GM12878 (cell line): Measurements from ENCODE around the gene MLXIP. TPM values are rescaled to one million over a fixed set of nuclear protein-coding genes. Genes with fewer than 3 reads are reported as not detected.
A peak's percentile ranks its signal among the peaks of the same experiment; 100 is the strongest.

Experiments used
- ATAC-seq: fragments of 200-7000 bp; cut with Tn5 transposase; 3 replicates; pipeline ENCODE4 v1.9.1; 2020; ENCODE audit warnings: mild to moderate bottlenecking, moderate library complexity
- BruUV-seq: library from RNA; stranded (reverse); fragments of 400-500 nt; replicated peaks from 2 replicates; lab custom pipeline; 2021; lab: Mats Ljungman, UMichigan
- CTCF ChIA-PET: fragments of 300-600 bp; sonication (Branson Sonifier 250); formaldehyde crosslinking; extraction: SDS; loops from one replicate; lab custom pipeline; 2021; ENCODE audit warnings: inconsistent platforms; lab: Yijun Ruan, JAX
- POLR2A ChIA-PET: fragments of 350-600 bp; formaldehyde crosslinking; extraction: SDS; loops from one replicate; lab custom pipeline; 2021; ENCODE audit warnings: inconsistent platforms; lab: Charles Lee
- RAD21 ChIA-PET: fragments of 300-600 bp; sonication (Branson Sonifier 250); formaldehyde crosslinking; loops from one replicate; lab custom pipeline; 2023; ENCODE audit warnings: antibody characterized with exemption; ENCODE audit not compliant: unreplicated experiment; lab: Charles Lee
- SMC1A ChIA-PET: fragments of 300-600 bp; sonication (Branson Sonifier 250); formaldehyde crosslinking; loops from one replicate; lab custom pipeline; 2023; ENCODE audit not compliant: unreplicated experiment, uncharacterized antibody; lab: Charles Lee
- DNase-seq: peaks from one replicate; pipeline ENCODE4 v3.0.0-alpha.2; 2011; ENCODE audit warnings: low read depth, low spot score
- FAIRE-seq: peaks from 3 replicates; lab custom pipeline; 2011; peaks lifted over from hg19 to GRCh38; lab: Jason Lieb, UNC
- H2AFZ ChIP-seq: 2 replicates; pipeline ENCODE4 v1.6.0; 2011; ENCODE audit warnings: low read depth, low read length, control low read depth; ENCODE audit not compliant: control insufficient read depth
- H3K27ac ChIP-seq: 2 replicates; pipeline ENCODE4 v1.5.1; 2011; ENCODE audit warnings: control low read depth; ENCODE audit not compliant: control insufficient read depth, insufficient read depth
- H3K27me3 ChIP-seq, 2 experiments: replicated peaks in 1 of 2; 2 replicates each; pipeline versions ENCODE4 v1.6.0 to v1.6.1; 2011; ENCODE audit warnings: low read length in 1 of 2; ENCODE audit not compliant: control insufficient read depth in 2 of 2, insufficient read depth in 2 of 2
- H3K36me3 ChIP-seq, 2 experiments: 2 replicates each; pipeline ENCODE4 v1.5.1; 2011; ENCODE audit warnings: low read length in 1 of 2; ENCODE audit not compliant: control insufficient read depth in 2 of 2, insufficient read depth in 2 of 2
- H3K4me1 ChIP-seq: 2 replicates; pipeline ENCODE4 v1.6.1; 2011; ENCODE audit warnings: mild to moderate bottlenecking, low read length, moderate library complexity, mixed read lengths; ENCODE audit not compliant: control insufficient read depth, insufficient read depth
- H3K4me2 ChIP-seq: 2 replicates; pipeline ENCODE4 v1.6.0; 2011; ENCODE audit warnings: control low read depth; ENCODE audit not compliant: control insufficient read depth, insufficient read depth
- H3K4me3 ChIP-seq: fragments of 200-600 bp; sonication (generic); 2 replicates; pipeline ENCODE4 v1.5.1; 2016
- H3K79me2 ChIP-seq: 2 replicates; pipeline ENCODE4 v1.6.0; 2011; ENCODE audit warnings: low read length; ENCODE audit not compliant: control insufficient read depth, insufficient read depth
- H3K9ac ChIP-seq: 2 replicates; pipeline ENCODE4 v1.8.0; 2011; ENCODE audit warnings: low read length, control low read depth, mixed read lengths; ENCODE audit not compliant: control insufficient read depth, insufficient read depth
- H3K9me3 ChIP-seq: replicated peaks from 3 replicates; pipeline ENCODE4 v1.5.1; 2011; ENCODE audit warnings: mild to moderate bottlenecking, low read length; ENCODE audit not compliant: control insufficient read depth, insufficient read depth
- H4K20me1 ChIP-seq: 2 replicates; pipeline ENCODE4 v1.6.0; 2011; ENCODE audit not compliant: control insufficient read depth, insufficient read depth
- ASH2L ChIP-seq: fragments of 300-600, 200-600 bp; sonication (generic); IDR thresholded peaks from 2 replicates; pipeline ENCODE4 v1.6.1; 2017; ENCODE audit warnings: low read depth, mild to moderate bottlenecking, borderline replicate concordance
- EP300 ChIP-seq, 2 experiments: fragments of 150-350 bp in 1 of 2; IDR thresholded peaks; 2 replicates each; pipeline ENCODE4 v1.6.1; 2011 to 2012; ENCODE audit warnings: low read depth in 2 of 2, low read length in 2 of 2, borderline replicate concordance in 1 of 2, improper control_type of control experiment in 1 of 2, inconsistent platforms in 1 of 2; ENCODE audit not compliant: control insufficient read depth in 1 of 2
- FOXM1 ChIP-seq: IDR thresholded peaks from 2 replicates; pipeline ENCODE4 v1.6.1; 2012; ENCODE audit warnings: low read depth, mild to moderate bottlenecking, inconsistent platforms, low read length, moderate library complexity
- GABPA ChIP-seq: IDR thresholded peaks from 2 replicates; pipeline ENCODE4 v1.6.1; 2014; ENCODE audit warnings: antibody characterized with exemption, low read depth, mild to moderate bottlenecking, inconsistent platforms
- IKZF1 ChIP-seq: fragments of 450-650 bp; conservative IDR thresholded peaks from 2 replicates; pipeline ENCODE4 v1.6.1; 2017; ENCODE audit warnings: antibody characterized with exemption, mild to moderate bottlenecking
- JUND ChIP-seq: IDR thresholded peaks from 2 replicates; pipeline ENCODE4 v1.6.1; 2012; ENCODE audit warnings: low read depth, mild to moderate bottlenecking, low read length, improper control_type of control experiment, moderate library complexity
- MEF2A ChIP-seq: IDR thresholded peaks from 2 replicates; pipeline ENCODE4 v1.6.1; 2011; ENCODE audit warnings: low read depth, mild to moderate bottlenecking, low read length, moderate library complexity; ENCODE audit not compliant: insufficient read depth
- MEF2B ChIP-seq: fragments of 450-650 bp; IDR thresholded peaks from 2 replicates; pipeline ENCODE4 v1.6.1; 2018; ENCODE audit warnings: mild to moderate bottlenecking, moderate library complexity; ENCODE audit not compliant: partially characterized antibody, poor library complexity, severe bottlenecking
- MTA2 ChIP-seq: fragments of 450-650 bp; IDR thresholded peaks from 2 replicates; pipeline ENCODE4 v1.6.1; 2016; ENCODE audit warnings: low read depth, mild to moderate bottlenecking, moderate library complexity
- NFIC ChIP-seq: IDR thresholded peaks from 2 replicates; pipeline ENCODE4 v1.6.1; 2012; ENCODE audit warnings: low read depth, mild to moderate bottlenecking, inconsistent platforms, low read length, moderate library complexity
- NRF1 ChIP-seq: conservative IDR thresholded peaks from 2 replicates; pipeline ENCODE4 v1.6.1; 2011; ENCODE audit warnings: mild to moderate bottlenecking, low read depth, low read length, improper control_type of control experiment
- PML ChIP-seq: IDR thresholded peaks from 2 replicates; pipeline ENCODE4 v1.6.1; 2012; ENCODE audit warnings: low read length, inconsistent platforms
- RAD21 ChIP-seq: IDR thresholded peaks from 2 replicates; pipeline ENCODE4 v1.6.1; 2011; ENCODE audit warnings: mild to moderate bottlenecking, low read depth, low read length, moderate library complexity; ENCODE audit not compliant: insufficient read depth
- SRF ChIP-seq, 2 experiments: IDR thresholded peaks; 2 replicates each; pipeline ENCODE4 v1.6.1; 2011; ENCODE audit warnings: low read depth in 2 of 2, low read length in 2 of 2, mild to moderate bottlenecking in 1 of 2, moderate library complexity in 1 of 2
- TCF3 ChIP-seq: IDR thresholded peaks from 2 replicates; pipeline ENCODE4 v1.6.1; 2012; ENCODE audit warnings: low read depth, mild to moderate bottlenecking, low read length, borderline replicate concordance; ENCODE audit not compliant: insufficient read depth
- ZNF207 ChIP-seq: fragments of 450-650 bp; IDR thresholded peaks from 2 replicates; pipeline ENCODE4 v1.6.1; 2014; ENCODE audit warnings: antibody characterized with exemption, mild to moderate bottlenecking, borderline replicate concordance
- ZNF274 ChIP-seq: IDR thresholded peaks from one replicate; pipeline ENCODE4 v1.8.0; 2011; ENCODE audit not compliant: insufficient read length, insufficient read depth
- WGBS: methylation state at CpG from one replicate; pipeline ENCODE4 v1.1.6; 2016; ENCODE audit warnings: low lambda C conversion rate; ENCODE audit not compliant: insufficient replicate concordance, insufficient coverage; ENCODE audit errors: missing lambda C conversion rate; 5-methylcytosine and 5-hydroxymethylcytosine counted together
- in situ Hi-C: fragments of 300-500 bp; cut with MboI; formaldehyde crosslinking; loops from 9 replicates; pipeline ENCODE4 v1.14.3; 2018; ENCODE audit warnings: mixed read lengths
- intact Hi-C: fragments of 100-400 bp; cut with micrococcal nuclease; formaldehyde crosslinking; loops from one replicate; pipeline ENCODE4 v1.14.2; 2022; ENCODE audit not compliant: unreplicated experiment
- polyA plus RNA-seq, 11 experiments: library from polyadenylated mRNA; depleted of rRNA in 4 of 11; unstranded in 6 of 11; stranded (reverse) in 5 of 11; fragments of >200 nt; fragmentation: Nextera tagmentation in 4 of 11; fragmentation: Illumina TruSeq in 1 of 11; extraction: Ambion mirVana in 4 of 11; extraction: Trizol in 1 of 11; gene quantifications; 1 replicate in 1 of 11; 2 replicates in 10 of 11; pipeline versions ENCODE4 v1.2.1 to v1.2.3, GENCODE V29; 2011 to 2016; ENCODE audit warnings: inconsistent platforms in 2 of 11, missing spikeins in 2 of 11, low read depth in 1 of 11
- total RNA-seq, 4 experiments: library from RNA; depleted of rRNA in 3 of 4; stranded (reverse); fragments of >200 nt in 3 of 4; fragmentation: Illumina TruSeq in 1 of 4; extraction: Trizol in 1 of 4; gene quantifications; 2 replicates each; pipeline versions ENCODE4 v1.2.1 to v1.2.3, GENCODE V29; 2013 to 2021
- TF ChIP-seq, protein P1 (sequence below): fragments of 450-650 bp; IDR thresholded peaks from 2 replicates; pipeline ENCODE4 v1.6.1; 2017; ENCODE audit warnings: mild to moderate bottlenecking, moderate library complexity

Gene MLXIP
- total and polyA plus RNA-seq, 10 of the 15 experiments (the other 5 are each of a cell fraction or from before 2014, with no cell fraction given), result 1.1 to 23.7 (median 7.0) TPM

GRCh38 chr12:122166422-122167349, 88.1 kb downstream of the MLXIP start:
- CTCF ChIA-PET, result interaction anchor here (0.6 to 1.3 kb wide), 5 partner anchors 14 to 470 kb away, joined by 3 to 4 read pairs (median 3); no protein-coding TSS in a partner anchor
- peak overlapping the region; percentile 32 for H3K27ac ChIP-seq
- WGBS, result 4% methylated on average over 22 of the region's 22 CpGs
- peak; percentile 65 for FAIRE-seq
- BruUV-seq, result no TSS peak
- no peaks in the 10 kb centered on the region for H3K27me3 ChIP-seq
- H2AFZ ChIP-seq, result no peak overlapping the region; the same call in 1 of the 2 replicates
- SMC1A ChIA-PET, result interaction anchor here (0.6 to 1.6 kb wide), 9 partner anchors 10 to 373 kb away, joined by 3 to 6 read pairs (median 3); partner anchors contain the start of gene RHOF
- H3K4me3 ChIP-seq, result peak overlapping the region; percentile 21; the same call in 1 of the 2 replicates
- H3K4me2 ChIP-seq, result peak overlapping the region; percentile 90
- RAD21 ChIA-PET, result interaction anchor here (0.7 to 1.2 kb wide), 6 partner anchors 9 to 175 kb away, joined by 3 to 6 read pairs (median 4); no protein-coding TSS in a partner anchor
- in situ Hi-C loops (no loop called here), intact Hi-C loops (no loop called here)
- H3K36me3 ChIP-seq, result no peaks in the 10 kb centered on the region
- peak; percentile 97 for ATAC-seq
- POLR2A ChIA-PET, result interaction anchor here (0.6 to 0.9 kb wide), 4 partner anchors 15 to 911 kb away, joined by 3 to 4 read pairs (median 4); no protein-coding TSS in a partner anchor
- DNase-seq, result peak; percentile 9
- H3K9ac ChIP-seq, result no peak overlapping the region
- peaks cover 31% of the 10 kb centered on the region for H3K4me1 ChIP-seq
- H3K79me2 ChIP-seq, result no peaks in the 10 kb centered on the region
- H4K20me1 ChIP-seq, result no peaks in the 10 kb centered on the region
- no peaks in the 10 kb centered on the region for H3K9me3 ChIP-seq
- TF ChIP-seq JUND (peak; percentile 74), EP300 (IDR thresholded peaks at IDR 0.05; ENCODE audit: borderline replicate concordance in 1 of 2, control insufficient read depth in 1 of 2, low read depth in 2 of 2, low read length in 2 of 2) (peak in 1 of 2 experiments; percentile 1; a peak in 1 of 4 replicates), ZNF274 (no peak), ASH2L (peak; percentile 57; the same call in 1 of the 2 replicates), MTA2 (peak; percentile 38; the same call in 1 of the 2 replicates), GABPA (no peak), NFIC (peak; percentile 85), RAD21 (0 out of 2 replicates have a peak, but pooled peaks have one; percentile 2), SRF (IDR thresholded peaks at IDR 0.05; ENCODE audit: low read depth in 2 of 2, low read length in 2 of 2) (0 out of 4 replicates have a peak, but pooled peaks of 1 of the 2 experiments have one; percentile 10), MEF2B (peak; percentile 31), NRF1 (no peak), TCF3 (0 out of 2 replicates have a peak, but pooled peaks have one; percentile 5), ZNF207 (no peak), MEF2A (0 out of 2 replicates have a peak, but pooled peaks have one; percentile 42), IKZF1 (peak; percentile 83), PML (peak; percentile 46; the same call in 1 of the 2 replicates), FOXM1 (peak; percentile 74)
- TF ChIP-seq, protein P1, sequence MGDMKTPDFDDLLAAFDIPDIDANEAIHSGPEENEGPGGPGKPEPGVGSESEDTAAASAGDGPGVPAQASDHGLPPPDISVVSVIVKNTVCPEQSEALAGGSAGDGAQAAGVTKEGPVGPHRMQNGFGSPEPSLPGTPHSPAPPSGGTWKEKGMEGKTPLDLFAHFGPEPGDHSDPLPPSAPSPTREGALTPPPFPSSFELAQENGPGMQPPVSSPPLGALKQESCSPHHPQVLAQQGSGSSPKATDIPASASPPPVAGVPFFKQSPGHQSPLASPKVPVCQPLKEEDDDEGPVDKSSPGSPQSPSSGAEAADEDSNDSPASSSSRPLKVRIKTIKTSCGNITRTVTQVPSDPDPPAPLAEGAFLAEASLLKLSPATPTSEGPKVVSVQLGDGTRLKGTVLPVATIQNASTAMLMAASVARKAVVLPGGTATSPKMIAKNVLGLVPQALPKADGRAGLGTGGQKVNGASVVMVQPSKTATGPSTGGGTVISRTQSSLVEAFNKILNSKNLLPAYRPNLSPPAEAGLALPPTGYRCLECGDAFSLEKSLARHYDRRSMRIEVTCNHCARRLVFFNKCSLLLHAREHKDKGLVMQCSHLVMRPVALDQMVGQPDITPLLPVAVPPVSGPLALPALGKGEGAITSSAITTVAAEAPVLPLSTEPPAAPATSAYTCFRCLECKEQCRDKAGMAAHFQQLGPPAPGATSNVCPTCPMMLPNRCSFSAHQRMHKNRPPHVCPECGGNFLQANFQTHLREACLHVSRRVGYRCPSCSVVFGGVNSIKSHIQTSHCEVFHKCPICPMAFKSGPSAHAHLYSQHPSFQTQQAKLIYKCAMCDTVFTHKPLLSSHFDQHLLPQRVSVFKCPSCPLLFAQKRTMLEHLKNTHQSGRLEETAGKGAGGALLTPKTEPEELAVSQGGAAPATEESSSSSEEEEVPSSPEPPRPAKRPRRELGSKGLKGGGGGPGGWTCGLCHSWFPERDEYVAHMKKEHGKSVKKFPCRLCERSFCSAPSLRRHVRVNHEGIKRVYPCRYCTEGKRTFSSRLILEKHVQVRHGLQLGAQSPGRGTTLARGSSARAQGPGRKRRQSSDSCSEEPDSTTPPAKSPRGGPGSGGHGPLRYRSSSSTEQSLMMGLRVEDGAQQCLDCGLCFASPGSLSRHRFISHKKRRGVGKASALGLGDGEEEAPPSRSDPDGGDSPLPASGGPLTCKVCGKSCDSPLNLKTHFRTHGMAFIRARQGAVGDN, result no peak
